Neural crest cell (in vitro differentiated cells): Measurements from ENCODE around the gene KRT84. TPM values are rescaled to one million over a fixed set of nuclear protein-coding genes. Genes with fewer than 3 reads are reported as not detected.

ENCODE experiments used
- DNase-seq: peaks from one replicate; pipeline ENCODE4 v3.0.0; 2021; ENCODE audit warnings: low read depth, mixed read lengths, low spot score
- H3K27ac Mint-ChIP-seq: one replicate; pipeline ENCODE4 v1.8.0; 2021; ENCODE audit warnings: mild to moderate bottlenecking, mixed read lengths; ENCODE audit not compliant: unreplicated experiment
- H3K27me3 Mint-ChIP-seq: 2 replicates; pipeline ENCODE4 v1.8.0; 2021; ENCODE audit warnings: low read depth, mild to moderate bottlenecking, mixed read lengths
- H3K36me3 Mint-ChIP-seq: 2 replicates; pipeline ENCODE4 v1.8.0; 2021; ENCODE audit warnings: low read depth, mild to moderate bottlenecking, mixed read lengths
- H3K4me1 Mint-ChIP-seq: 2 replicates; pipeline ENCODE4 v1.8.0; 2021; ENCODE audit warnings: mixed read lengths
- H3K4me3 Mint-ChIP-seq: one replicate; pipeline ENCODE4 v1.8.0; 2021; ENCODE audit warnings: mild to moderate bottlenecking, mixed read lengths
- H3K9me3 Mint-ChIP-seq: 2 replicates; pipeline ENCODE4 v1.8.0; 2021; ENCODE audit warnings: mixed read lengths
- CTCF ChIP-seq: fragments of 200-600 bp; sonication (generic); conservative IDR thresholded peaks from 2 replicates; pipeline ENCODE4 v1.5.0; 2021; ENCODE audit warnings: antibody characterized with exemption, mild to moderate bottlenecking
- total RNA-seq: library from RNA; stranded (reverse); gene quantifications from 2 replicates; pipeline ENCODE4 v1.2.1, GENCODE V29; 2021

The KRT84 gene
- total RNA-seq, 1 donor from 2014 or later: not detected

GRCh38 chr12:52333321-52333720 is 52.1 kb downstream of the KRT84 start:
- DNase-seq: no peak
- H3K4me3 Mint-ChIP-seq: no peak overlapping the region
- peaks cover 11% of the 10 kb centered on the region for H3K27me3 Mint-ChIP-seq
- no peaks in the 10 kb centered on the region for H3K9me3 Mint-ChIP-seq
- no peaks in the 10 kb centered on the region for H3K36me3 Mint-ChIP-seq
- TF ChIP-seq CTCF: no peak
- H3K4me1 Mint-ChIP-seq: no peaks in the 10 kb centered on the region
- no peak overlapping the region for H3K27ac Mint-ChIP-seq

GRCh38 chr12:52332381-52332780 is 53.1 kb downstream of the KRT84 start:
- Mint-ChIP-seq H3K27ac (no peak overlapping the region), H3K36me3 (no peaks in the 10 kb centered on the region), H3K27me3 (peaks cover 12% of the 10 kb centered on the region), H3K4me3 (no peak overlapping the region), H3K9me3 (no peaks in the 10 kb centered on the region), H3K4me1 (no peaks in the 10 kb centered on the region)
- TF ChIP-seq CTCF: no peak
- DNase-seq: no peak

GRCh38 chr12:52331833-52332232 is 53.6 kb downstream of the KRT84 start:
- TF ChIP-seq CTCF: no peak
- peaks cover 15% of the 10 kb centered on the region for H3K27me3 Mint-ChIP-seq
- H3K36me3 Mint-ChIP-seq: no peaks in the 10 kb centered on the region
- no peaks in the 10 kb centered on the region for H3K9me3 Mint-ChIP-seq
- DNase-seq: no peak
- H3K27ac Mint-ChIP-seq: no peak overlapping the region
- H3K4me1 Mint-ChIP-seq: no peaks in the 10 kb centered on the region
- no peak overlapping the region for H3K4me3 Mint-ChIP-seq

- DNase-seq: no peak
- Mint-ChIP-seq H3K36me3 (no peaks in the 10 kb centered on the region), H3K27me3 (peaks cover 15% of the 10 kb centered on the region), H3K4me3 (no peak overlapping the region), H3K9me3 (no peaks in the 10 kb centered on the region), H3K4me1 (no peaks in the 10 kb centered on the region), H3K27ac (no peak overlapping the region)
- TF ChIP-seq CTCF: no peak
These were observed 54.4 kb downstream of the KRT84 start for GRCh38 chr12:52331039-52331438.

GRCh38 chr12:52327830-52328500 is 57.5 kb downstream of the KRT84 start:
- no peak for TF ChIP-seq CTCF
- no peaks in the 10 kb centered on the region for H3K36me3 Mint-ChIP-seq
- H3K4me3 Mint-ChIP-seq: no peak overlapping the region
- no peak overlapping the region for H3K27ac Mint-ChIP-seq
- DNase-seq: no peak
- peaks cover 29% of the 10 kb centered on the region for H3K27me3 Mint-ChIP-seq
- H3K9me3 Mint-ChIP-seq: no peaks in the 10 kb centered on the region
- H3K4me1 Mint-ChIP-seq: no peaks in the 10 kb centered on the region

Other genes with a start within 250 kb of the KRT84 start
- gene KRT80, start 193.6 kb downstream of the KRT84 start, total RNA-seq: not detected in 2 replicates
- gene KRT7, start 152.4 kb downstream of the KRT84 start, total RNA-seq: not detected in 2 replicates
- gene KRT86, start 111.0 kb downstream of the KRT84 start, total RNA-seq: not detected in 2 replicates
- not detected in 2 replicates for gene KRT81, start 94.1 kb downstream of the KRT84 start, total RNA-seq
- not detected in 2 replicates for gene KRT83, start 64.3 kb downstream of the KRT84 start, total RNA-seq
- not detected in 2 replicates for gene KRT85, start 18.2 kb downstream of the KRT84 start, total RNA-seq
- gene KRT82, start 20.7 kb upstream of the KRT84 start, total RNA-seq: not detected in 2 replicates
- gene KRT75, start 48.7 kb upstream of the KRT84 start, total RNA-seq: not detected in 2 replicates
- gene KRT6B, start 66.5 kb upstream of the KRT84 start, total RNA-seq: not detected in 2 replicates
- gene KRT6C, start 88.2 kb upstream of the KRT84 start, total RNA-seq: not detected in 2 replicates
- gene KRT6A, start 107.6 kb upstream of the KRT84 start, total RNA-seq: not detected in 2 replicates
- not detected in 2 replicates for gene KRT5, start 134.7 kb upstream of the KRT84 start, total RNA-seq
- gene KRT71, start 167.5 kb upstream of the KRT84 start, total RNA-seq: not detected in 2 replicates
- not detected in 2 replicates for gene KRT74, start 188.2 kb upstream of the KRT84 start, total RNA-seq
- not detected in 2 replicates for gene KRT72, start 215.8 kb upstream of the KRT84 start, total RNA-seq
- not detected in 2 replicates for gene KRT73, start 232.9 kb upstream of the KRT84 start, total RNA-seq